Astrocyte (in vitro differentiated cells and primary cell): ENCODE measurements around the gene ITK. TPM values are rescaled to one million over a fixed set of nuclear protein-coding genes. Genes with fewer than 3 reads are reported as not detected.

Source experiments
- DNase-seq: peaks from one replicate; pipeline ENCODE4 v3.0.0-alpha.2; 2010; ENCODE audit warnings: low read depth
- FAIRE-seq: peaks from 2 replicates; lab custom pipeline; 2011; peaks lifted over from hg19 to GRCh38; lab: Jason Lieb, UNC
- H2AFZ ChIP-seq: 2 replicates; pipeline ENCODE4 v1.6.0; 2012; ENCODE audit warnings: low read depth, low read length, inconsistent platforms
- H3K27ac ChIP-seq: 2 replicates; pipeline ENCODE4 v1.5.1; 2011; ENCODE audit warnings: low read depth, low read length, inconsistent platforms
- H3K27me3 ChIP-seq: 2 replicates; pipeline ENCODE4 v1.6.0; 2011; ENCODE audit warnings: low read length, inconsistent platforms; ENCODE audit not compliant: insufficient read depth
- H3K36me3 ChIP-seq: 2 replicates; pipeline ENCODE4 v1.5.1; 2011; ENCODE audit warnings: low read length, inconsistent platforms; ENCODE audit not compliant: insufficient read depth
- H3K4me1 ChIP-seq: 2 replicates; pipeline ENCODE4 v1.5.1; 2011; ENCODE audit warnings: low read length, inconsistent platforms; ENCODE audit not compliant: insufficient read depth
- H3K4me2 ChIP-seq: 2 replicates; pipeline ENCODE4 v1.6.0; 2012; ENCODE audit warnings: low read length, inconsistent platforms
- H3K4me3 ChIP-seq: 2 replicates; pipeline ENCODE4 v1.5.1; 2011; ENCODE audit warnings: low read depth, mild to moderate bottlenecking, low read length, inconsistent platforms; ENCODE audit not compliant: insufficient read depth
- H3K79me2 ChIP-seq: 2 replicates; pipeline ENCODE4 v1.6.0; 2012; ENCODE audit warnings: mild to moderate bottlenecking, low read length, inconsistent platforms; ENCODE audit not compliant: insufficient read depth
- H3K9ac ChIP-seq: 2 replicates; pipeline ENCODE4 v1.6.0; 2012; ENCODE audit warnings: mild to moderate bottlenecking, low read length, inconsistent platforms
- H3K9me3 ChIP-seq: 2 replicates; pipeline ENCODE4 v1.5.1; 2012; ENCODE audit warnings: low read depth, mild to moderate bottlenecking, low read length, inconsistent platforms; ENCODE audit not compliant: insufficient read depth
- H4K20me1 ChIP-seq: 2 replicates; pipeline ENCODE4 v1.6.0; 2012; ENCODE audit warnings: low read length, inconsistent platforms; ENCODE audit not compliant: insufficient read depth
- H3K27ac Mint-ChIP-seq: one replicate; pipeline ENCODE4 v1.8.0; 2021; ENCODE audit warnings: mild to moderate bottlenecking, mixed read lengths; ENCODE audit not compliant: unreplicated experiment
- H3K27me3 Mint-ChIP-seq: one replicate; pipeline ENCODE4 v1.8.0; 2021; ENCODE audit warnings: low read depth, mixed read lengths; ENCODE audit not compliant: unreplicated experiment
- H3K36me3 Mint-ChIP-seq: one replicate; pipeline ENCODE4 v1.8.0; 2021; ENCODE audit warnings: low read depth, mixed read lengths; ENCODE audit not compliant: unreplicated experiment
- H3K4me1 Mint-ChIP-seq: one replicate; pipeline ENCODE4 v1.8.0; 2021; ENCODE audit warnings: low read depth, mixed read lengths; ENCODE audit not compliant: unreplicated experiment
- H3K4me3 Mint-ChIP-seq: one replicate; pipeline ENCODE4 v1.8.0; 2021; ENCODE audit warnings: mild to moderate bottlenecking, moderate library complexity, mixed read lengths; ENCODE audit not compliant: unreplicated experiment
- H3K9me3 Mint-ChIP-seq: one replicate; pipeline ENCODE4 v1.8.0; 2021; ENCODE audit warnings: mild to moderate bottlenecking, mixed read lengths; ENCODE audit not compliant: unreplicated experiment
- CTCF ChIP-seq: IDR thresholded peaks from 2 replicates; pipeline ENCODE4 v1.5.1; 2011; ENCODE audit warnings: low read depth, mild to moderate bottlenecking, inconsistent platforms, low read length, moderate library complexity; ENCODE audit not compliant: insufficient read depth
- EZH2 ChIP-seq: IDR thresholded peaks from 2 replicates; pipeline ENCODE4 v1.6.1; 2012; ENCODE audit warnings: mild to moderate bottlenecking, low read length, inconsistent platforms; ENCODE audit not compliant: insufficient read depth
- total RNA-seq: library from RNA; stranded (reverse); gene quantifications from 2 replicates; pipeline ENCODE4 v1.2.1, GENCODE V29; 2021

The ITK gene
- total RNA-seq, 1 donor from 2014 or later: 0.48 TPM

- H3K4me2 ChIP-seq: no peak overlapping the region
- no peak overlapping the region for H3K27ac Mint-ChIP-seq
- H3K36me3 Mint-ChIP-seq: no peaks in the 10 kb centered on the region
- H3K27me3 Mint-ChIP-seq: no peaks in the 10 kb centered on the region
- H3K4me3 ChIP-seq: no peak overlapping the region
- H3K27ac ChIP-seq: no peak overlapping the region
- H3K4me1 Mint-ChIP-seq: peaks cover 20% of the 10 kb centered on the region
- no peaks in the 10 kb centered on the region for H3K9me3 Mint-ChIP-seq
- peaks cover 13% of the 10 kb centered on the region for H3K4me1 ChIP-seq
- no peak overlapping the region for H2AFZ ChIP-seq
- no peak overlapping the region for H3K9ac ChIP-seq
- no peak overlapping the region for H3K4me3 Mint-ChIP-seq
- H3K79me2 ChIP-seq: no peaks in the 10 kb centered on the region
- H3K36me3 ChIP-seq: no peaks in the 10 kb centered on the region
- H3K9me3 ChIP-seq: no peaks in the 10 kb centered on the region
- no peak for TF ChIP-seq EZH2
- TF ChIP-seq CTCF: no peak
- FAIRE-seq (no peak), DNase-seq (no peak)
- no peaks in the 10 kb centered on the region for H3K27me3 ChIP-seq
- H4K20me1 ChIP-seq: no peaks in the 10 kb centered on the region
Observed at GRCh38 chr5:157248821-157249470, 68.3 kb downstream of the ITK start.

GRCh38 chr5:157252711-157253465 is 72.2 kb downstream of the ITK start:
- H4K20me1 ChIP-seq: no peaks in the 10 kb centered on the region
- peak overlapping the region; percentile 95 for H3K27ac Mint-ChIP-seq
- TF ChIP-seq CTCF: no peak
- TF ChIP-seq EZH2: no peak
- no peak overlapping the region for H3K4me3 Mint-ChIP-seq
- H3K27ac ChIP-seq: no peak overlapping the region
- H3K4me3 ChIP-seq: no peak overlapping the region
- peaks cover 6% of the 10 kb centered on the region for H3K27me3 Mint-ChIP-seq
- H3K36me3 ChIP-seq: no peaks in the 10 kb centered on the region
- no peaks in the 10 kb centered on the region for H3K27me3 ChIP-seq
- no peaks in the 10 kb centered on the region for H3K79me2 ChIP-seq
- H3K36me3 Mint-ChIP-seq: no peaks in the 10 kb centered on the region
- no peaks in the 10 kb centered on the region for H3K9me3 ChIP-seq
- H3K9me3 Mint-ChIP-seq: no peaks in the 10 kb centered on the region
- no peak overlapping the region for H3K9ac ChIP-seq
- no peak overlapping the region for H2AFZ ChIP-seq
- H3K4me1 Mint-ChIP-seq: peaks cover 16% of the 10 kb centered on the region
- H3K4me2 ChIP-seq: peak overlapping the region; percentile 15
- DNase-seq: peak; percentile 8
- no peak for FAIRE-seq
- peaks cover 7% of the 10 kb centered on the region for H3K4me1 ChIP-seq
